Dendritic cell treated with granulocyte-macrophage colony-stimulating factor and Interleukin-4, amounts not matched to agents 40 ng/mL and 50 ng/mL, for 4 days (primary cell): ENCODE data around the gene ZFP36.

Experiments
- H3K27ac Mint-ChIP-seq: one replicate; pipeline ENCODE4 v1.8.0; 2022; ENCODE audit warnings: mild to moderate bottlenecking, mixed read lengths
- H3K27me3 Mint-ChIP-seq: one replicate; pipeline ENCODE4 v1.8.0; 2022; ENCODE audit warnings: mild to moderate bottlenecking, mixed read lengths
- H3K36me3 Mint-ChIP-seq: one replicate; pipeline ENCODE4 v1.8.0; 2022; ENCODE audit warnings: low read depth, mixed read lengths
- H3K4me1 Mint-ChIP-seq: one replicate; pipeline ENCODE4 v1.8.0; 2022; ENCODE audit warnings: low read depth, mixed read lengths
- H3K4me3 Mint-ChIP-seq: one replicate; pipeline ENCODE4 v1.8.0; 2022; ENCODE audit warnings: mild to moderate bottlenecking, moderate library complexity, mixed read lengths
- H3K9me3 Mint-ChIP-seq: one replicate; pipeline ENCODE4 v1.8.0; 2022; ENCODE audit warnings: mixed read lengths
- intact Hi-C: fragments of 100-400 bp; cut with micrococcal nuclease; formaldehyde crosslinking; loops from one replicate; pipeline ENCODE4 v1.15.0; 2022

Gene ZFP36

DNA sequence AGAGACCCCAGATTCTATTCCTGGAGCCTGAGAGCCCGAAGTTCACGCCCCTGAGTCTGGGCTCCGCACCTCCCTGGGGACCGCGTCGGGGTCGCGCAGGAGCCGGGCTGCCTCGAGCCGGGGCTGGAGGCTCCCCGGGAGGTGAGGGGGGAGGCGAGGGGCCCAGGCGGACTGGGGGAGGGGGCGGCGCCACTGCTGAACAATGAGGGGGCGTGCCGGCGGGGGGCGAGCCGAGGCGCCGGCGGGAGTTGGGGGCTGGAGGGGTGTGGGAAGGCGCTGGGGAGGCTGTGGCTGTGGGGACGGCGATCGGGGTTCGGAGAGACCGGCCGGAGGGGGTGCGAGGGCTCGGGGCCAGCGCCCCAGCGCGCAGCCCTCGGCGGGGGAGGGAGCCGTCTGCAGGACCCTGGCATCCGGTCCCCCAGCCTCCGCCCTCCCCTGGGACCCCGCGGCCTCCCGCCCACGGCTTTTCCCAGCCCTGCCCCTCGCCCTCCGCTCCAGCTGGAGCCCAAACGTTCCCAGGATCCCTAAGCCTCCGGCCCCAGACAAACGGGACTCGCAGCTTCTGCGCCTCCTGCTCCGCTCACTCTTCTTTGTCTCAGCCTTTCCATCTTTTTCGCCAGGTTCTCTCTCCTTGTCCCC lies 6.7 kb downstream of the ZFP36 start:
- intact Hi-C loops = loop anchor here (5.0 kb wide), 1 partner anchor 71 kb away; the partner anchor contains the start of gene SAMD4B
- H3K4me1 Mint-ChIP-seq = peaks cover 52% of the 10 kb centered on the region

DNA sequence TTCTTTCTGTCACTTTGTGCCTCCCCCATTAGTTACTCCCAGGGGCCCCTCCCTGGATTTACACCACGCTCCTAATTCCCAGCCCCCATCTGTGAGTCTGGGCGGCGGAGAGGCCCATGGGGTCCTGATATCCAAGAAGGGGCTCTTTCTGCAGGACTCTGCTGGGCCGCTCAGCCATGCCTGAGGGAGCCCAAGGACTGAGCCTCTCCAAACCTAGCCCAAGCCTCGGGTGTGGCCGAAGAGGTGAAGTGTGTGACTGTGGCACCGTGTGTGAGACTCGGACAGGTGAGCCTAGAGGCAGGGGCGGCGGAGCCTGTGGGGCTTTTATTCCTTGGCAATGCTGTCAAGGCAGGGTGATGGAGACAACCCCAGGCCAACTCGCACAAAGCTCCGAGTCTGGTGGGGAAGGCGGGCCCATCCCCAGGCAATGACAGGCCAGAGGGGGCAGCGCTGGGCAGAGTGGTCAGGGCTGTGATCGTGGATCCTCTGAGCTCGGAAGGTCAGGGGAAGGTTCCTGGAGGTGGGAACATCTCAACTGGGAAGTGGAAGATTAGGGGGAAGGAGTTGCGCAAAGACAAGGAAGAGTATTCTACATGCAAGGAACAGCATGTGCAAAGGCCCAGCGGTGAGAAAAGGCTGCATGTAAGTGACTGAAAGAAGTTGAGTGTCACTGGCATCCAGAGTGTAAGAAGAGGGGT lies 7.4 kb downstream of the ZFP36 start:
- Mint-ChIP-seq H3K9me3 (no peaks in the 10 kb centered on the region), H3K4me3 (peak overlapping the region; percentile 81), H3K36me3 (peaks cover 52% of the 10 kb centered on the region), H3K27ac (peak overlapping the region; percentile 98), H3K4me1 (peaks cover 52% of the 10 kb centered on the region), H3K27me3 (peaks cover 2% of the 10 kb centered on the region)
- intact Hi-C loops = loop anchor here (5.0 kb wide), 1 partner anchor 72 kb away; the partner anchor contains the start of gene SAMD4B

More for the DNA sequence above, 6.7 kb downstream of the ZFP36 start:
- H3K4me3 Mint-ChIP-seq = peak overlapping the region; percentile 81
- no peaks in the 10 kb centered on the region for H3K9me3 Mint-ChIP-seq
- peaks cover 2% of the 10 kb centered on the region for H3K27me3 Mint-ChIP-seq
- peaks cover 52% of the 10 kb centered on the region for H3K36me3 Mint-ChIP-seq
- peak overlapping the region; percentile 98 for H3K27ac Mint-ChIP-seq

DNA sequence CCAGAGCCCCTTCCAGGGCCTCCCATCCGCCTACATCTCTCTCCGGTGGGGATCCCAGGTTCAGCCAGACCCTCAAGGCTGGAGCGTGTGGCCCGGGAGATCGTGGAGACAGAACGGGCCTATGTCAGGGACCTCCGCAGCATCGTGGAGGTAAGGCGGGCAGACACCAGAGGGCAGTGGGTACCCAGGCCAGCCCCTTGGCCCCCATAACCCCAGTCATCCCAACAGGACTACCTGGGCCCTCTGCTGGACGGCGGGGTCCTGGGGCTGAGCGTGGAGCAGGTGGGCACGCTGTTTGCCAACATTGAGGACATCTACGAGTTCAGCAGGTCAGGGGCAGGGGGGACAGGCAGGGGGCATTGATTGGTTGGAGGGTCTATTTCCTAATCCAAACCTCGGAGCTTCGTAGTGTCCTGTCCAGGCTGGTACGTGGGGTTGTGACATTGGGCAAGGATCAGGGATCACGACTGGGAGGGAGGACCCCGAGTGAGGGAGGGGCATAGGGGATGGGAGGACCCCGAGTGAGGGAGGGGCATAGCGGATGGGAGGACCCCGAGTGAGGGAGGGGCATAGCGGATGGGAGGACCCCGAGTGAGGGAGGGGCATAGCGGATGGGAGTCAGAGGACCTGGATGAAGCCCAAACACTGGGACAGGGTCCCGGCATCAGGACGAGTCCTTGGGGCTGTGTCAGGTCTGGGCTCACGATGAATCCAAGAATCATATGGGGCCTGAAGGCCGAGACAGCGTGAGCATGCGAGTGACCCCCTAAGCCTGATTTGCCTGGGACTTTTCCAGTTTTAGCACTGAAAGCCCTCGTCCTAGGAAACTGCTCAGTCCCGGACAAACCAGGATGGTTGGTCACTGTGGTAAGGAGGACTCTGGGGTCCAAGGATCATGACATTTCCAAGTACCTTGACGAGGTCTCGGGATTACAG lies 8.7 kb downstream of the ZFP36 start:
- H3K4me1 Mint-ChIP-seq = peaks cover 47% of the 10 kb centered on the region
- no peak overlapping the region for H3K27ac Mint-ChIP-seq
- peaks cover 40% of the 10 kb centered on the region for H3K36me3 Mint-ChIP-seq
- no peak overlapping the region for H3K4me3 Mint-ChIP-seq
- intact Hi-C loops = no loop called here
- H3K9me3 Mint-ChIP-seq = no peaks in the 10 kb centered on the region
- peaks cover 2% of the 10 kb centered on the region for H3K27me3 Mint-ChIP-seq

GRCh38 chr19:39416152-39417120 lies 9.8 kb downstream of the ZFP36 start:
- Mint-ChIP-seq H3K36me3 (peaks cover 31% of the 10 kb centered on the region), H3K27me3 (peaks cover 2% of the 10 kb centered on the region), H3K9me3 (no peaks in the 10 kb centered on the region), H3K4me1 (peaks cover 37% of the 10 kb centered on the region), H3K27ac (no peak overlapping the region), H3K4me3 (no peak overlapping the region)
- intact Hi-C loops = no loop called here

- H3K9me3 Mint-ChIP-seq = no peaks in the 10 kb centered on the region
- peaks cover 34% of the 10 kb centered on the region for H3K4me1 Mint-ChIP-seq
- H3K27me3 Mint-ChIP-seq = peaks cover 2% of the 10 kb centered on the region
- peaks cover 43% of the 10 kb centered on the region for H3K36me3 Mint-ChIP-seq
- no peak overlapping the region for H3K4me3 Mint-ChIP-seq
- intact Hi-C loops = no loop called here
- peak overlapping the region; percentile 42 for H3K27ac Mint-ChIP-seq
These were observed 11.0 kb downstream of the ZFP36 start for GRCh38 chr19:39417463-39418181.

DNA sequence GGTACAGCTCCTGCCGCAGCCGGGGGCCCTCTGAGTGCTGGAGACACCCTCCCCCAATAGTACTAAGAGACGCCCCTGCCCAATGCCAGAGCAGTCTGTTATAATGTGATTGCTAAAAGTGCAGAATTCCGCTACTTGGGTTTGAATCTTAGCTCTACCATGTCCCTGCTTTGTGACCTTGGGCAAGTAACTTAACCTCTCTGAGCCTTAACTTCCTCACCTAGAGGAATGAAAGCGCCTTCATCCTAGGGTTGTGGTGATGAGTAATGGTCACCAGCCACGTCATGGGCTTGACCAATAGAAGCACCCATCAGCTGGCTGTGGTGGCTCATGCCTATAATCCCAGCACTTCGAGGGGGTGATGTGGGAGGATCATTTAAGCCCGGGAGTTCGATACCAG lies 12.4 kb downstream of the ZFP36 start:
- no peaks in the 10 kb centered on the region for H3K9me3 Mint-ChIP-seq
- intact Hi-C loops = no loop called here
- H3K27ac Mint-ChIP-seq = no peak overlapping the region
- no peak overlapping the region for H3K4me3 Mint-ChIP-seq
- H3K36me3 Mint-ChIP-seq = peaks cover 56% of the 10 kb centered on the region
- peaks cover 29% of the 10 kb centered on the region for H3K4me1 Mint-ChIP-seq
- no peaks in the 10 kb centered on the region for H3K27me3 Mint-ChIP-seq

DNA sequence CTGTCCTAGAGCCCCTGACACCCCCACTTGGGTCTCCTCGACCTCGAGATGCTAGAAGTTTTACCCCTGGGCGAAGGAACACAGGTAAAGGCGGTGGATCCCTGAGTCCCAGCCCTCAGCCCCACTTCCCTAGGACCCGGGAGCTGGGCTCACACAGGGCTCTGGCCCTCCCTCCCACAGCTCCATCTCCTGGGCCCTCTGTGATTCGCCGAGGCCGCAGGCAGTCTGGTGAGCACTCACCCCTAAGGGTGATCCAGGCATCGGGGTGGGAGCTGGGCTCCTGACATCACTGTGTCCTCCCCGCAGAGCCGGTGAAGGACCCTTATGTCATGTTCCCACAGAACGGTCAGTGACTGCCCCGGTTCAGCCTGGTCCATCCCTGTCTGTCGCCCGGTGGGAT lies 14.1 kb downstream of the ZFP36 start:
- H3K36me3 Mint-ChIP-seq = peaks cover 64% of the 10 kb centered on the region
- H3K27me3 Mint-ChIP-seq = no peaks in the 10 kb centered on the region

DNA sequence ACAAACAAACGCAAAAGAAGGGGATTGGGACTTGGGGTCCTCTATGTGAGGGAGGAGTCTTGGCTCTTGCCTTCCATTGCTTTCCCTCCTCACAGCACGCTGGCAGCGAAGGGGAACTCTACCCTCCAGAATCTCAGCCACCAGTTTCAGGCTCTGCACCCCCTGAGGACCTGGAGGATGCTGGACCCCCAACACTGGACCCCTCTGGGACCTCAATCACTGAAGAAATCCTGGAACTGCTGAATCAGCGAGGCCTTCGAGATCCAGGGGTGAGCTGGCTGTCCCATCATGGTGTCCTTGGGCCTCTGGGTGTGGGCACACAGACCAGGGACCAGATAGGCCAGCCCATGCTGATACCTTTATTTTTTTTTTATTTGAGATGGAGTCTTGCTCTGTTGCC lies 15.4 kb downstream of the ZFP36 start:
- intact Hi-C loops = no loop called here
- no peak overlapping the region for H3K27ac Mint-ChIP-seq

More for the DNA sequence above, 14.1 kb downstream of the ZFP36 start:
- Mint-ChIP-seq H3K4me3 (no peak overlapping the region), H3K4me1 (peaks cover 16% of the 10 kb centered on the region), H3K9me3 (no peaks in the 10 kb centered on the region), H3K27ac (no peak overlapping the region)
- intact Hi-C loops = no loop called here

GRCh38 chr19:39423258-39424086 lies 16.8 kb downstream of the ZFP36 start:
- Mint-ChIP-seq H3K27ac (no peak overlapping the region), H3K36me3 (peaks cover 42% of the 10 kb centered on the region), H3K4me1 (no peaks in the 10 kb centered on the region), H3K9me3 (no peaks in the 10 kb centered on the region), H3K4me3 (no peak overlapping the region), H3K27me3 (no peaks in the 10 kb centered on the region)
- intact Hi-C loops = no loop called here

More for the DNA sequence above, 15.4 kb downstream of the ZFP36 start:
- H3K4me1 Mint-ChIP-seq = peaks cover 11% of the 10 kb centered on the region
- H3K9me3 Mint-ChIP-seq = no peaks in the 10 kb centered on the region
- H3K36me3 Mint-ChIP-seq = peaks cover 55% of the 10 kb centered on the region
- H3K27me3 Mint-ChIP-seq = no peaks in the 10 kb centered on the region
- no peak overlapping the region for H3K4me3 Mint-ChIP-seq

DNA sequence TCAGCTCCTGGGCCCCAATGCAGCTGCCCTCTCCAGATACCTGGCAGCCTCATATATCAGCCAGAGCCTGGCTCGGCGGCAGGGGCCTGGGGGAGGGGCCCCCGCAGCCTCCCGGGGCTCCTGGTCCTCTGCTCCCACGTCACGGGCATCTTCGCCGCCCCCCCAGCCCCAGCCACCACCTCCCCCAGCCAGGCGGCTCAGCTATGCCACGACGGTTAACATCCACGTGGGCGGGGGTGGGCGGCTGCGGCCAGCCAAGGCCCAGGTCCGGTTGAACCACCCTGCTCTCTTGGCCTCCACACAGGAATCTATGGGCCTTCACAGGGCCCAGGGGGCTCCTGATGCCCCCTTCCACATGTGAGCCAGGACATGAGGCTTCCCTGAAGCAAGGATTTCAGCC lies 18.3 kb downstream of the ZFP36 start:
- Mint-ChIP-seq H3K4me3 (no peak overlapping the region), H3K27ac (no peak overlapping the region), H3K27me3 (no peaks in the 10 kb centered on the region), H3K36me3 (peaks cover 35% of the 10 kb centered on the region), H3K4me1 (no peaks in the 10 kb centered on the region), H3K9me3 (no peaks in the 10 kb centered on the region)
- intact Hi-C loops = no loop called here

DNA sequence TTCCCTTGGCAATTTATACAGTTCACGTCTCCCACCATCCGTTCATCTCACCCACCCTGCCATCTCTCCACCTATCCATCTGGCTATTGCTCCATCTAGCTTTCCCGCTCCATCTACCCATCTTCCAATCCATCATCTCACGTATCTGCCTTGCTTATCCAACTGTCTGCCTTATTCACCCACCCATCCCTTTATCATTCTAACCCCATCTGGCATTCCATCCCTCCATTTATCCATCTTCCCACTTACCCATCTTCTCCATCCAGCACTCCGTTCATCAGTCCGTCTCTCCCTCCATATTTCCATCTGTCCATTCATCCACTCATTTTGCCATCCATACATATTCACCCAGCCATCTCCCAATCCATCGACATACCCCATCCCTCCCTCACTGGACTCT lies 19.1 kb downstream of the ZFP36 start:
- H3K36me3 Mint-ChIP-seq = peaks cover 35% of the 10 kb centered on the region
- intact Hi-C loops = no loop called here
- no peak overlapping the region for H3K4me3 Mint-ChIP-seq
- peaks cover 4% of the 10 kb centered on the region for H3K4me1 Mint-ChIP-seq
- no peak overlapping the region for H3K27ac Mint-ChIP-seq
- no peaks in the 10 kb centered on the region for H3K27me3 Mint-ChIP-seq
- no peaks in the 10 kb centered on the region for H3K9me3 Mint-ChIP-seq

- H3K9me3 Mint-ChIP-seq = no peaks in the 10 kb centered on the region
- no peak overlapping the region for H3K4me3 Mint-ChIP-seq
- intact Hi-C loops = no loop called here
- H3K4me1 Mint-ChIP-seq = peaks cover 8% of the 10 kb centered on the region
- H3K27ac Mint-ChIP-seq = no peak overlapping the region
- no peaks in the 10 kb centered on the region for H3K27me3 Mint-ChIP-seq
- peaks cover 35% of the 10 kb centered on the region for H3K36me3 Mint-ChIP-seq
These were observed 19.5 kb downstream of the ZFP36 start for GRCh38 chr19:39426170-39426569.
